Urothelium cell line (cell line): ENCODE results near the gene GGPS1.
"Not testable (repeated sequence)": the region's sequence is repeated elsewhere in the genome, so short reads cannot be mapped to it uniquely, and the experiment has no call there.

Experiments used
- DNase-seq: peaks from one replicate; pipeline ENCODE4 v3.0.0; 2011; ENCODE audit warnings: low spot score, mixed read lengths
- FAIRE-seq: peaks from 2 replicates; lab custom pipeline; 2011; peaks lifted over from hg19 to GRCh38; lab: Jason Lieb, UNC

GGPS1 gene

DNA sequence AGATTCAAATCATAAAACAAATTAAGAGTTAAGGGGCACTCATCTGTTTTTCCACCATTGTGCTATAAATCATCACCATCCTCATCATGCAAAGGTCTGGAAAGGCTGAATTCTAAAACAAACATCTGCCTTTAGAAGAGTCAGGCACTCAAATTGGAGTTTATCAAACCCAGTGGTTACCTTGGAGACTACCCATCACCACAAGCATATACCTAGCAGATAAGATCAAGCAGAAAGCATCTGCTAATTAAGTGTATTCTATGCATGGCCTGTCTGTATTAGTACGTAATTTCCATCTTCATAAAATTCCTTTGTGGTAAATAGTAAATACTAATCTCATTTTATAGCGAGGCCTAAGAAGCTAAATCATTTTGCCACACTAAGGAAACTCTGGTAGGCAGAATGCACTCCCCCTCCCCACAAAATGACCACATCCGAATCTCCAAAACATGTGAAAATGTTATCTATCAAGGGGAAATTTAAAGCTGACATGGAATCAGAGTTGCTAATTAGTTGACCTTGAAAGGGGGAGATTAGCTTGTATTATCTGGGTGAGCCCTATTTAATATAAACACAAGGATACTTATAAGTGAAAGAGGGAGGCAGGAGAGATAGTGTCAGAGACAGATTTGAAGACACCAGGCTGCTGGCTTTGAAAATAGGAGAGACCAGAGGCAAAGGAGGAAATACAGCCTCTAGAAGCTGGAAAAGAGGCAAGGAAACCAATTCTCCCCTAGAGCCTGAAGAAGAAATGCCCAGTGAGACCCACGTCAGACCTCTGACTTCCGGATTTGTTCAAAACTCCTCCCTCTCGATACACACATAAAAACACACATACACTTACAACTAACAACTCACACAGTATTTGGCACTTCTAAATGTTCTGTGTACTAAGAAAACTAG lies 23.6 kb upstream of the GGPS1 start:
- DNase-seq = no peak
- FAIRE-seq = no peak

DNA sequence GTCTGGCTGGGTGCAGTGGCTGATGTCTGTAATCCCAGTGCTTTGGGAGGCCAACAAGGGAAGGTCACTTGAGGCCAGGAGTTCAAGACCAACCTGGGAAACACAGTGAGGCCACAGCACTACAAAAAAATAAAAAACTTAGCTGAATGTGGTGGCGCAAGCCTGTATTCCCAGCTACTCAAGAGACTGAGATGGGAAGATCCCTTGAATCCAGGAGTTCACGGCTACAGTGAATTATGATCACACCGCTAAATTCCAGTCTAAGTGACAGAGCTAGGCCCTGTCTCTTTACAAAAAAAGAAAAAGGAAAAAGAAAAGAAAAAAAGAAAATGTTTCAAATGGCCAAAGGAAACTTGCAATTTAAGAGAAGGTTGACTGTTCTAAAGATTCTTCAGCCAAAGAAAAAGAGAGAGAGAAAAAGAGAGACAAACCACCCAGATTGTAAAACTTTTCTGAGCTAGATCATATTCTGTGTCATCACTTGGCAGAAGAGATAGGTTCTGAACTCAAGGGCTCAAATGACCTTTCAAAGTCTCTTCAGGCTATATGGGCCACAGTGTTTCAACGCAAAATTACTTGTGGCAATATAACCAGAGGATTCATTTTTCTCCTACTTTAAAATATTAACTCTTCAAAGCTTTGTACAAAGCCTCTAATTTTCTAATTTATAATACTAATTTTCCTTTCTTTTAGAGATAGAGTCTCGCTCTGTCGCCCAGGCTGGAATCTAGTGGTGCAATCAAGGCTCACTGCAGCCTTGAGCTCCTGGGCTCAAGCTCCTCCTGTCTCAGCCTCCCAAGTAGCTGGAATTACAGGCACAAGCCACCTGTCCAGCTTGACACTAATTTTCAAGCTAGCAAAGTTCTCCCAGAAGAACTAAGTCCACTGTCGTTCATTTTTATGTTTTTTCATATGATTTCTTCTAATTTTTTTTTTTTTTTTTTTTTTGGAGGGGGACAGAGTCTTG lies 20.9 kb upstream of the GGPS1 start:
- DNase-seq (no peak), FAIRE-seq (no peak)

DNA sequence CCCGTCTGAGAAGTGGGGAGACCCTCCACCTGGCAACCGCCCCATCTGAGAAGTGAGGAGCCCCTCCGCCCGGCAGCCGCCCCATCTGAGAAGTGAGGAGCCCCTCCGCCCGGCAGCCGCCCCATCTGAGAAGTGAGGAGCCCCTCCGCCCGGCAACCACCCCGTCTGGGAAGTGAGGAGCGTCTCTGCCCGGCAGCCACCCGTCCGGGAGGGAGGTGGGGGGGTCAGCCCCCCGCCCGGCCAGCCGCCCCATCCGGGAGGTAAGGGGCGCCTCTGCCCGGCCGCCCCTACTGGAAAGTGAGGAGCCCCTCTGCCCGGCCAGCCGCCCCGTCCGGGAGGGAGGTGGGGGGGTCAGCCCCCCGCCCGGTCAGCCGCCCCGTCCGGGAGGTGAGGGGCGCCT lies 19.2 kb upstream of the GGPS1 start:
- not testable (repeated sequence) for FAIRE-seq, DNase-seq

DNA sequence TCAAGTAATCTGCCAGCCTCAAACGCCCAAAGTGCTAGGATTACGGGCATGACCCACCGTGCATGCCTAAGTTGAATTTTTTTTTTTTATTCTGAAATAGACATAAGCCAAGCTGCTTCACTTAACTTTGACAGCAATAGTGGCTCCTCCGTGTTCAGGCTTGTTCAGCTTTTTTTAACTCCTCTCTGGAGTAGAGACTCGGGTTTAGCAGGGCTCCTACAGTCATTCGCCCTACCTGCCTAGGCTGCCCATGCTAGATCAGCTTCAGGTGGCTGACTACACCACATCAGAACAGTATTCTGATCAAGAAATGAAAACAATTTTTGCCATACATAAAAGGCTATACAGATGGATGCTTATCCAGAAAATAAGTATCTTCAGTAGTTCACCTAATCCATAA lies 15.1 kb upstream of the GGPS1 start:
- FAIRE-seq (no peak), DNase-seq (no peak)

DNA sequence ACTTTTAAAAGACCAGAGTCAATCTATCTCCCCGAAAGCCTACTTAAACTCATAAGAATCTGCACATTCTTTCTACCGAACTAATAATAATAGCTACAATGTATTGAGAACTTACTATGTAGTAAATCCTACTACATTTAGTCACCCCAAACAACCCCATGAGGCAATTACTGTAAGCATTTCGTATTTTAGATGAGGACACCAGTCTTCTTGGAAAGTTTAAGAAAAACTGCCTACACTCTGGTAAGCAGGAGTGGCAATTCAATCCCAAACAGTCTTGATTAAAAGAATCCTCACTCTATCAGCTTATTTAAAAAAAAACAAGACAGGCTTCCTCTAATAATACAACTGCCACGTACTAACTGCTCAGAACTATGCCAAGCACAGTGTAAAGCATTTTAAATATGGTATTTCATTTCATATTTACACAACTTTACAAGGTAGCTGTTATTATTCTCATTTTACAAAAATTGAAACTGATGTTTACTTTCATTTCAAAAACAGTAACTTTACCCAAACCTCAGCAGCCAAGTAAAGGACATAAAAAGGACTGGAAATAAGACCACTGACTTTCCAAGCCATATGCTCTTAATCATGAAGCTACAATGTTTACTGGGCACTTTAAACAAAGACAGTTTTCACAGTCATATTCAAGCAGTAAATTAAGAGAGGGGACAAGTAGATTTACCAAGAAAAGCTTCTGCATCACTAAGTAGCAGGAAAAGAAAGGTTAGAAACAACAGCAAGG lies 14.3 kb upstream of the GGPS1 start:
- DNase-seq (no peak), FAIRE-seq (no peak)

DNA sequence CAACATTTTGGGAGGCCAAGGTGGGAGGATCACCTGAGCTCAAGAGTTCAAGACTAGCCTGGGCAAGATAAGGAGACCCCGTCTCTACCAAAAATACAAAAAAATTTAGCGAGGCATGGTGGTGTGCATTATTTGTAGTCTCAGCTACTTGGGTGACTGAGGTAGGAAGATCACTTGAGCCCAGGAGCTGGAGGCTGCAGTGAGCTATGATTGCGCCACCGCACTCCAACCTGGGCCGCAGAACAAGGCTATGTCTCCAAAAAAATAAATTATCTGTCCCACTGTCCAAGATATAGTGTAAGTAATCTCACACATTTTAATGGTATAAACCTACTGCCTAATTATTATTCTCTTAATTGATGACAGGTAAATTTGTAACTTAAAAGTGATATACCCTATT lies 13.2 kb upstream of the GGPS1 start:
- no peak for FAIRE-seq
- no peak for DNase-seq

DNA sequence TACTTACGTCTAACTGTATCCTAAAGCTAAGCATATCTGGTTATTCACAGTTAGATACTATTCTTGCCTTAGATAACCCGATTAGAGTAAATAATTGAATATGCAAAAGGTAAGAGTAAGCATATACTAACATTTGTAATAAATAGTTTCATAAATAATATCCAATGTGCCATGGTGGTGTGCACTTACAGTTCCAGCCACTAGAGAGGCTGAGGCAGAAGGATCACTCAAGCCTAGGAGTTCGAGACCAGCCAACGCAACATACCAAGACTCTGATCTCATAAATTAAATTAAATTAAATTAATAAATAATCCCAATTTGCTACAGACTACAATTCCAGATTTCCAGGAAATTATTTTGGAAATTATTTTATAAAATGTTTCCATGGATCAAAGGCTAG lies 12.6 kb upstream of the GGPS1 start:
- FAIRE-seq (no peak), DNase-seq (no peak)

DNA sequence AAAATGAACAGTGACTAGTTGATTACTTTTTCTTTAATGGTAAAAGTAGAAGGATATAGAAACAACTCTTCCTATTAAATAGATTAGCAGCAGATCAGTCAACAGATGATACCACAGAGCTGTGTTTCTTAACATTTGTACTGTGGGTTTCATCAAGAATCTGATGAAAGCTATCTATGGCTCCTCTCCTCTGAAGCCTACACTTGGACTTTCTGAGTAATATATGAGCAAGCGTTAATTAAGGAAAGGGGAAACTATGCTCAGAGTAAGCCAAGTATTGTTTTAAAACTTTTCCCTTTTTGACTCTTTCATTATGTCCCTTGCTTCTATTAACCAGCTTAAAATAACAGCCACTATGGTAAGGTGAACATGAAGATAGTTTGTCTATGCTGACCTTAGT lies 11.2 kb upstream of the GGPS1 start:
- FAIRE-seq (no peak), DNase-seq (no peak)

DNA sequence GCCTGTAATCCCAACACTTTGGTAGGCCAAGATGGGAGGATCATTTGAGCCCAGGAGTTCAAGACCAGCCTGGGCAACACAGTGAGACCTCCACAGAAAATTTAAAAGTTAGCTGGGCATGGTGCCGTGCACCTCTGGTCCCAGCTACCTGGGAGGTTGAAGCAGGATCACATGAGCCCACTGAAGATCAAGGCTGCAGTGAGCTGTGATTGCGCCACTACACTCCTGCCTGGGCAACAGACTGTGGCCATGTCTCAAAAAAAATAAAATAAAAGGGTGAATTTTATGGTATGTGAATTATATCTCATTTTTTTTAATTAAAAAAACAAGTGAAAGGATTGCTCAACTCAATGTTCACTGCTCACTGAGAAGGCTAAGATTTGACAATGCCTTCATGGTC lies 9.1 kb upstream of the GGPS1 start:
- FAIRE-seq (no peak), DNase-seq (no peak)

DNA sequence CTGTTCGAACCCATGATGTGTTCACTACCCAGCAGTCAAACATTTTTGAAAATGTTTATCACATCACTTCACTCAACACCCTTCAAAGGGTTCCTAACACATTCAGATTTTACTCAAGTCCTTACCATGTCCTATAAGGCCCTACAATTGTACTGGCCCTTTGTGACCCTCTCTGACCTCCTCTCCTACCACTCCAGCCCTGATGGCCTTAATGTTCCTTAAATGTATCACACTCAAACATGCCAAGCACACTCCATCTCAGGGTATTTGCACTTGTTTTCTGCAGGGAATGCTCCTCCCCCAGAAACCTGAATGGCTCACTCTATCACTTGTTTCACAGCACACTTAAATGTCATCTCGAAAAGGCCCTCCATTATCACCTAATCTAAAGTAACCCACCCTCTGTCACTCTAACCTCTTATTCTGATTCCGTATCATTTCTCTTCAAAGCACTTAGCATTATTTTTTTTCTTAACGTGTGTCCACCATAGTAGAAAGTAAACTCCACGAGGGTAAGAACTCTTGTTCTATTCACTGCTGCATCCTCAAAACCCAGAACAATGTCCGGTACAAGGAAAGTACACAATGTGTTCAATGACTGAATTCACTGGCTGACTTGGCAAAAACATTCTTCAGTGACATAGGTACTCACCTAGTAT lies 7.7 kb upstream of the GGPS1 start:
- FAIRE-seq (no peak), DNase-seq (no peak)

DNA sequence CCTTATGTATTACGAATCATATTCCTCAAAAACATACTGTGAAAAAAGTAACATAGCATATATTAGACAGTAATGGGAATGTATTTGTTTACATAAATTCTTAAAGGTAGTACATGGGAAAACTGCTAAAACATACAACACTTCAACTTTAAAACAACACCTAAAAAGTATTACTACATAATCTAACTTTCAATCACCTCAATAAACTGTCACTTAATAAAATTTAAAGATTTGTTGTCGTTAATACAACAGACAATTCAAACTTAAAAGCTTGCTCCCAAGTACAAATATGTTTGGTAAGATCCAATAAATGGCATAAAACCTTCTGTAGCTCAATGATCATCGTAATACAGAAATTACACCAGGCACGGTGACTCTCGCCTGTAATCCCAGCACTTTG lies 4.1 kb upstream of the GGPS1 start:
- FAIRE-seq (no peak), DNase-seq (no peak)

DNA sequence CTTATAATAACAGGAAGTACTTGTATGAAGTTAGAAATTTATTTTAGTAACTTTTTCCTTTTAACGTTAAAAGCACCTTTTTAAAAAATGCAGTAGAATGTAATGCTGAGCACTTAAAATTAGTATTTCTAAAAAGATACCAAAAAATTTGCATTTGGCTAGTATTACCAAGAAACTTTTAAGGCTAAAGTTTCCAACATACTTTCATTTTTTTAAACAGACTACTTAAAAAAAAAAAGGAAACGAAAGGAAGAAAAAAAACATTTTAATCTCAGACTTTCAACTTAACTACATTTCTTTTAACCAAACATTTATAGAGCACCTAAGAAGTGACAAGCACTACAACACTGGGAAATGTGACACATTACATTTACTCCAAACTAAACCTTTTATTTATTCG lies 3.2 kb upstream of the GGPS1 start:
- DNase-seq (no peak), FAIRE-seq (no peak)

DNA sequence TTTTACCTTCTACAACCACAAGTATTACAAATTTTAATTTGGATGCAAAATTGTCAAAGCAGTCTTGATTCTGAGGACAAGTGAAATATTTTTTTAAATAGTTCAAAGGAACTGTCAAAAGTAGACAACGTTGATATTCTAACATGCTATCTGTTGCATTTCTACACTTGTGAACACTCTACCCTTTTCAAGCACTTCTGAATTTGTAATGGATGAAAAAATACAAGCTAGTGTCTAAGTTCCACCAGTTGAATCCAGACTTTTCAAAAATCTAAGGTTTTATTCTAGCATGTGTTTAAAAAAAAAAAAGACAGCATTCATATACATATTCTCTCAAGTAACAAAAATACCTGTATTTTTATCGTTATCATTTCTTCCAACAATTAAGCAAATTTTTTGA lies 2.5 kb upstream of the GGPS1 start:
- DNase-seq = no peak
- no peak for FAIRE-seq

DNA sequence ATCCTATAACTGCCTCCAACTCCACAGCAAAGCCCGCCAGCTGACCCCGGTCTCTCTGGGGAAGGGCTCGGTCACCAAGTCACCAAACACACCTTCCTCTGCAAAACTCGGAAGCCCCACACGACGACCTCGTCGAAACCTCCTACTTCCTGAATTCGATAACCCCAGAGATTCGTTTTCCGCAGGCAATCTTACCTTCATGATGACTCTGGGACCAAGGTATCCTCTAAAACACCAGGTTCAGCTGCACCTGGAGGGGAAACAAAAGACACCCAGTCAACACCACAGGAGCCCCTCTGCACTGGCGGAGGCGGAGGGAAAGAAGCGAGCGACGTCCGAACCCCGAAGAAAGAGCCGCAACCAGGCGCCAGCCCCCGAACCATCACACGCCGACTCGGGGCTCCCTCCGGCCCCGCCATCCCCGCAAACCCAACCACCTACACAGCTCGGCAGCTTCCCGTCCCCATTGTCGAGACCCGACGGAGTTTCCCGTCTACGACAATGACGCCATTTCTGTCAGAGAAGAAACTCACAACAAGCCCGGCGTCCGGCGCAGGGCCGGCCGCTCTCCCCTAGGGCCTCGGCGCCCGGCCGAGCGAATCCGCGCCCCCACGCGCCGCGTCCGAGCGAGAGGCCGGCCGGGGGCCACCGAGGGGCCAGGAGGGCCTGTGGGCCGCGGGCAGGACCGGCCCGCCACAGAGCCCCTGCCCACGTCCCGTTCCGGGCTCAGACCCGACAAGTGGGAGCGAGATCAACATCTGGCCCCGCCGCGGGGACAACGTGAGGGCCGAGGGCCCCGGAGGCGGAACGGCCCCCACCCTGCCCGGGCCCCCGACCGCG lies 1.4 kb upstream of the GGPS1 start:
- FAIRE-seq (no peak), DNase-seq (peak; percentile 16)

DNA sequence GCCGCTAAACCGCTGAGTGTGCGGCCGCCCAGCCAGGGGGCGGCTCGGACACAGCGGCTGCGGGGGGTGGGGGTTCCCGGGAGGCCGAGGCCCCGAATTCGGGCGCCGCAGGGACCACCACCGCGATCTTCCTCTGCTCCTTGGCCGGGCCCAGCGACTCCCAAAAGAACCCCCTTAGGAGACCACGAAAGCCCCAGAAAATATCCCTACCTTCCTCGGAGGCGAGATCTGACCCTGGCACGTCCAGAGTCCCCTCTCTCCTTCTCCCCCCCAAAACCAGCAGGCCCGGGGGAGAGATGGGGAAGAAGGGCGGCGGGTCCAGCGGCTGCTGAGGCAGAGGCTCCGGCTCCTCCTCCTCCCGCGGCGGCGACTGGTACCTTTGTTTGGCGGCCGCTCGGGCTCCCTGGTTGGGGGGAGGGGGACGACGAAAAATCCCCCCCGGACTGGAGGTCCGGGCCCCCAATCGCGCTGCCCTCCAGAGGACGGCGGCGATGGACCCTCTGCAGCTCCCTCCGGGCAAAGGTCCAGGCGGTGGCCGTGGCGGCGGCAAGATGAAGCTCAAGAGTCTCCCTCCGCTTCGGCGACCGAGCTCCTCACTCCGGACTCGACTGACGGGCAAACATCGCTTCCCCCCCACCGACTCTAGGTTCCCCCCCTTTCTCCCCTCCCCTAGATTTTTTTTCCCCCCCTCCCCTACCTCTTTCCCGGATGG lies 655 bp upstream of the GGPS1 start, which contains the start of gene ARID4B:
ARID4B (minus strand) TSS at position 621 of the 712 bp plus-strand sequence. CDS start 1,260 bp downstream, outside the sequence.
- DNase-seq = peak; percentile 57

DNA sequence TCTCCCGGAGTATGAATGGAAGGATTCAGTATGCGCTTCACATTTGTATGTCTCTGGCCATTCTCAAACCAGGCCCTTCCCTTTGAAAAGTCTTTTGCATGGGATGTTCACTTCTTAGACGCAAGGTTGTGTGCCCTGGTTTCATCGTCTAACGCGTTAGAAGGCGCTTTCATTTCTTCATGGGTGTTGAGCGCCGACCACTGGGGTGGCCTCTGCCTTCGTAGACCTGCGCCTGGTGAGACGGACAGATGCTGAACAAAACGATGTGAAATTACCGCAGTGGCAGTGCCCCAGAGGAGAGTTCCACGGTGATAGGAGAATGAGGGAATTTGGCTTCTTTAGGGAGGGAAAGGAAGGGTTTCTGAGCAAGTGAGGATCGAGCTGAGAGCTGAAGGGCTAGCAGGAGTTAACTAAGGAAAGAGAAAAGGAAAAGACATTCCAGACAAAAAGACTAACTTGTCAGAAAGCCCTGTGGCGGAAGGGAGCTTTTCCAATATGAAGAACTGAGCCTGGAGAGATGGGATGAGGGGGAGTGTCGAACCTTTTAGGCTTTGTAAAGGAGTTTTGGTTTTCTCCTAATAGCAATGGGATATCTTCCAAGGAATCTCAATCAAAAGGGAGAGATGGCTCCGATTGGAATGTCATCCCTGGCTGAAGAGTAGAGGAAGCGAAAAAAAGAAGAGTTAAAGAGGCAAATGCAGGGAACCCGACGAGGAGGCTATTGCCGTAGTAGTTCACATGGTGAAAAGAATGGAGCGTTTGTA lies 951 bp downstream of the GGPS1 start:
- peak; percentile 8 for DNase-seq

More for the DNA sequence above, 655 bp upstream of the GGPS1 start, which contains the start of gene ARID4B:
- FAIRE-seq = no peak

DNA sequence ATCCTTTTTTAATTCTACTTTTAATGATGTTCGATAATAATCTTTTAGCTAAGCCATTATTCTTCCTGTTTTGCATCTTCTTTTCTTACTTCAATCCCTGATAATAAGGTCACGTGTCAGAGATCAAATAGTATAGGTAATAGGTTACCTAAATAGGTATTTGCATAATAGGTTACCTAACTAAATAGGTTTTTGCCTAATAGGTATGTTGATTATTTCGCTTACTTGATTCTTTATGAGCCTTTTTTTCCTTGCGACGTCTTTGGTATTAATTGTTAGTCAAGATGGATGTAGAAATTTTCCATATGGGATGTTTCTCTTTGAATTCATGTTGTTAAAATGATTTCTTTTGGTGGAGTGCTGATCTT lies 2.5 kb downstream of the GGPS1 start:
- FAIRE-seq = no peak
- DNase-seq = no peak

More for the DNA sequence above, 951 bp downstream of the GGPS1 start:
- FAIRE-seq = no peak

DNA sequence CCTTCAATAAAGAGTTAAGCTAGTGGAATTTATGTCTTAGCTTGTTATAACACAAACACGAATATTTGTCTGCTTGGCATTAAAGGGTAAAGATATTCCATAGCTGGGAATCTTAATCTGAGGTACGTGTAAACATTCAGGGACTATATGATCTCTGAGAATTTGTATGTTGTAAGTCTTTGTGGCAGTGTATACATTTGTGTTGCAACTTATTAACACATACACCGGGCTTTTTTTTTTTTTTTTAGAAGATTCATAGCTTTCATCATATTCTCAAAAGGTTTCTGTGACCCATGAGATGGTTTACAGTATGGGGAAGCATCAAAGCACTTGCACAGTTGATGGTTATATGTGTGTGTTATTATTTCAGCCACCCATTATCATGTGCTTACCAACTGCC lies 3.0 kb downstream of the GGPS1 start:
- FAIRE-seq = no peak
- DNase-seq = no peak
